HG03520 (cell line): ENCODE data around the gene SMURF2.

Source experiments
- ATAC-seq: cut with Tn5 transposase; IDR thresholded peaks from one replicate; pipeline ENCODE4 v1.9.1; 2021; ENCODE audit warnings: mild to moderate bottlenecking, moderate library complexity; ENCODE audit not compliant: unreplicated experiment

Gene SMURF2

DNA sequence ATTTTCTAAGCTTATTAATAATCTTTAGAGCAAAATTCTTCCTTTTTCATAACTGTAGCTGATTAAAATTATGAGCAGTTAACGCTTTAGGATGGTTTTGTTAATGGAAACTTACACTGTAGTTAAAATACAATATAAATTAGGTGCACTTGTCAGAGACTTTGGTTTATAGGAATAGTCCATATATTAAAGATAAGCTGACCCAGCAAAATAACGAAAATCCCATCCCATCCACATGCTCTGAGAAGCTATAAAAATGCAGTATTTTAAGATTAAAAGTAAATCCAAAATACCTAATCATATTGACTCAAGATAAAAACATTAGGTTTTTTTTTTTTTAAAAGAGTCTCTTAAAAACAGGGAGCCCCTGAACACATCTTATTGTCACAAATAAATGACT lies 117.4 kb downstream of the SMURF2 start:
- no peak for ATAC-seq

- ATAC-seq: no peak
Observed at GRCh38 chr17:64540118-64540776, 121.9 kb downstream of the SMURF2 start.

- no peak for ATAC-seq
Observed at GRCh38 chr17:64538508-64539130, 123.5 kb downstream of the SMURF2 start.

DNA sequence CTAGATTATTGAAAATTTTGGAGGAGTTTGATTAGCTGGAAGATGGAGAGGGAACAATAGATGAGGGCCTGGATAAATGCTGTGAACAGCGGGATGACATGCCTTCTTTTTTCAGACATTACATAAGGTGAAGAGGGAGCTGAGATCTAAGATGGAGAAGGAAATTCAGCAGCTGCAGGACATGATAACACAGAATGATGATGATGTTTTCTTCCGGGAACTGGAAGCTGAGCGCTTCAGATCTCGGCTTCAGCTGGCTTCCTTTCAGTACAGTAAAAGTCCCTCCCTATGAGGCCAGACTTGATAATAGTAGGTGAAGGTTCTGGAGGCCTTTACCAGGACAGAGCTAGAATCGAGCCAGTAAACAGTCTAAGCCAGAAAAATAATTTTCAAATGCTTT lies 124.6 kb downstream of the SMURF2 start:
- ATAC-seq: no peak

DNA sequence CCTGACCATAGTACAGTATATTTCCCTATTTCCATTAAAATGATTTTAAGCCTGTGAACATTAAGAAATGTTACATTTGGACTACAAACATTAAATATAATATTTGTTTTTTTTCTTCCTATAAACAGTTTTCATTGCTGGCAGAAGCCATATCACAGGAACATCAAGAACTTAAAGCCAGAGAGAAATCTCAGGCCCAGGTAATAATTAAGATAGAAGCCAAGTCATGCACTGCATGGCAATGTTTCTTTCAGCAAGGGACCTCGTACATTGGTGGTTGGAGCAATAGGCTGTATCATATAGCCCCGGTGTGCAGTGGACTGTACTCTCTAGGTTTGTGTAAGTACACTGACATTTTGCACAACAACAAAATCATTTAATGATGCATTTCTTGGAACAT lies 125.2 kb downstream of the SMURF2 start:
- ATAC-seq: no peak

DNA sequence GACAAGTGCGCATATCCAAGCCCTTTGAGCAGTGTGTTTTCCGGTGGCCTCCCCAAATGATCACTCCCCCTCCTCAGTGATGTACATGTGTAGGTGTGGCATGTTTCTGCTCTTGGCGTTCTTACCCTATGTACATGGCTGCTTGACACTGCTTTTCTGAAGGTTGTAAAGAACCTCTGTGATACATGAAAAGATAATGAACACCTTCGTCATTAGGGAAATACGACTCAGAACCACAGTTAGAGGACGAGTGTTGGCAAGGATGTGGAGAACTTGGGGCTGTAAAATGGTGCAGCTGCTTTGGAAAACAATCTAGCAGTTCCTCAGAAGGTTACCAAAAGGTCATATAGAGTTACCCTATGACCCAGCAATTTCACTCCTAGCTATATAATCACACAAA lies 126.8 kb downstream of the SMURF2 start:
- ATAC-seq: no peak

DNA sequence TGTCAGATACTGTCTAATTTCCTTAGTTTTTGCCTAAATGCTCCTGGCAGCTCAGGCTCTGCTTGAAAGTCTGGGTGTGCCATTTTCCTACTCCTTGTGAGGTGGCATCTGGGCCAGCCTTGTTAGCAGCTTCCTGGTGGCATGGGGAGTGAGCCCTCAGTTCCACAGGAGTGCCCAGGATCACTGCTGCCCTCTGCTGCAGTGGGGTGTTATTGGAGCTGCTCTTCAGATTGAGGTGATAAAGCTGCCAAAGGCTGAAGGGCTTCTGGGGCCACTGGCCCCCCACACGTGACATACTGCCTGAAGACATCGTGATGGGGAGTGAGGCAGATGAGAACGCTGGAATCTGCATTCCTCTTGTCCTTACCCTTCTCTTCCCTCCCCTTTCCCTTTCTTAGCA lies 127.9 kb downstream of the SMURF2 start:
- no peak for ATAC-seq

GRCh38 chr17:64533784-64534183 lies 128.3 kb downstream of the SMURF2 start:
- ATAC-seq: no peak

- ATAC-seq: no peak
Observed at GRCh38 chr17:64532409-64532808, 129.7 kb downstream of the SMURF2 start.

- no peak for ATAC-seq
Observed at GRCh38 chr17:64531955-64532371, 130.1 kb downstream of the SMURF2 start.

GRCh38 chr17:64529221-64529620 lies 132.9 kb downstream of the SMURF2 start:
- ATAC-seq: no peak

DNA sequence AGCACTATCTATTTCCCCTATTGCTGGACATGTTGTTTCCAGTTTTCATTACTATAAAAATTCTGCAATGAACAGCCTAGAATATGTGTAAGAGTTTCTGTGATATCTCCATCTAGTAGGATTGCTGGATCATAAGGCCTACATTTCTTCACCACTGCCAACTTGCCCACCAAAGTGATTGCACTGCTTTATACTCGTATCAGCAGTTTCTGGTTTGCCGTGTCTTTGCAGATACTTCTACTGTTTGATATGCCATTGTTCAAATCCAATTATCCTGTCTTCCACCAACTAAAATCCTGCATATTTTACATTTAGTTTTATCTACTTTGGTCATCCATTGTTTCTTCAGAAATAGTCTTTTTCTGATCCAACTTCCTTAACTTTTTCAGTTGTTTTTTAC lies 134.2 kb downstream of the SMURF2 start:
- ATAC-seq: no peak

DNA sequence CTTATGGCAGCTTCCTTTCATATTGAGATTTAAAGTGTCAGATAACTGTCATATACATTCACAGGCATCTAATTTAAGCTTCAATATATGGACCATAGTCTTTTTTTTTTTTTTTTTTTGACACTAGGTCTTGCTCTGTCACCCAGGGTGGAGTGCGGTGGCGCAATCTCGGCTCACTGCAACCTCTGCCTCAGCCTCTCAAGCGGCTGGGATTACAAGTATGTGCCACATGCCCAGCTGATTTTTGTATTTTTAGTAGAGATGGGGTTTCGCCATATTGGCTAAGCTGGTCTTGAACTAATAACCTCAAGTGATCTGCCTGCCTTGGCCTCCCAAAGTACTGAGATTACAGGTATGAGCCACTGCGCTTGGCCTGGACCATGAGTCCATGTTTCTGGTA lies 141.7 kb downstream of the SMURF2 start:
- no peak for ATAC-seq

DNA sequence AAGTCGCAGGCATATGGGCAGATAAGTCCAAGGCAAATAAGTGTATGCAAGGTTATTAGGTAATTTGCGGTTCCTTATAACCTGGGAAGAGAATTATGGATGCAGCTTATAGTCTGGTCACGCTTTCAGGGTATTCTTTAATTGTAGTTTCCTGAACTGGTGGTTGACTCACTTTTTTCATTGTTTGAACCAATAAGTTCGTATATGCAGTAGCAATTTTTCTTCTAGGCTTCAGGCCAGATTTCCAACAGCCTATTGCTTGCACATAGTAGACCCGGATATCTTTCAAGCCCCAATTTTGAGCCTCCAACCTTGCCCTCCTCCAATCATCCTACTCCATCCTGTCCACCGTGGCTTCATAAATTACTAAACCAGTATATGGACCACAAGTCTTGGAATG lies 142.5 kb downstream of the SMURF2 start:
- ATAC-seq: no peak

DNA sequence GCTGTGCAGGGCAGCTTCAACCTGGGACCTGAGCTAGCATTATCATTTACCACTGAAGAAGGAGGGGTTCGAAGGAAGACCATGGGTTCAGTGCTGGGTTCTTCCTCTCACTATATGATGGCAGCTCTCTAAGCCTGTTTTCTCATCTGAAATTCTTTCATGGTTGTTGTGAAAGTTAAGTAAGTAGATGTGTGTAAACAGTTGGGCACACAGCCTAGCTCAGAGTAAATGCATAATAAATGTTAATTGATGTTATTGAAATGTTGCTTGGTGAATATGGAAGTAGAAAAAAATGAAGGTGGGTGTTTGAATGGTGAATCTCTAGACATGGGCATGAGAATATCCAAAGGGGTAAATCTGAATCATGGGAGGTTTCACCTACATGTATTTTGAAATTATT lies 146.3 kb downstream of the SMURF2 start:
- ATAC-seq: no peak

DNA sequence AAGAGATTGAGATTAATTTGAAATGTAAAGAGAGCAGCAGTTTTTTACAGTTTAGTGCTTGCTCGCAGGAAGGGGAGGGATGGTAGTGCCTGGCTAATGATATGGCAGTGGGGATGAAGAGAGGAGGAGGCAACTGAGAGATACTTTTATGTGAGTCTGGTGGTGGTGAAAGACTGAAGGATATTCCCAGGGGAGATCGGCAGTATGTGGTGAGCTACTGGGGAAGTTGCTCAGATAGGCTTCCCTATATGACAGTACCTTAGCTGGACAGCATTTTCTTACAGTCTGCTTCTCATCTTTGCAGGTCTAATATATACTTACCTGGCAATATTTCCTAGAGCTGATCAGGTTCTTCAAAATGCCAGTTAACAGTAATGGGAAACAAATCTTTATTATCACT lies 146.7 kb downstream of the SMURF2 start:
- no peak for ATAC-seq

- ATAC-seq: no peak
Observed at GRCh38 chr17:64509179-64509578, 152.9 kb downstream of the SMURF2 start.

- ATAC-seq: no peak
Observed at GRCh38 chr17:64508683-64509082, 153.4 kb downstream of the SMURF2 start.

DNA sequence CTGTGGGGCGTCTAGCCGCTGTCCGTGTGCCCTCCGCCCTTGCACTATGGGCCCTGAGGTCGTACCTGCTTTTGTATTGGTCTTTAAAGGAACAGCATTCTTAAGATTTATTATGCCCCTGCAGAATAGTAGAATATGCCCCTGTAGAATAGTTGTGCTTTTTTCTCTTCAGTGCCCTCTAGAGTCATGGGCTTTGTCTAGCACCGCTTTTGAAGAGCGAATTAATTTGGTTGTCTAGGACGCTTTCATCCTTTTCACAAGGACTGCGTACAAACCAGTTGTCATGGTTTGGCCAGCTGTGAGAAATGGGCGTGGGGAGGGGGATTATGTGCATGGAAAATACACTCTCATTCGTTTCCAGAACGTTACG lies 154.7 kb downstream of the SMURF2 start:
- peak; percentile 8 for ATAC-seq

DNA sequence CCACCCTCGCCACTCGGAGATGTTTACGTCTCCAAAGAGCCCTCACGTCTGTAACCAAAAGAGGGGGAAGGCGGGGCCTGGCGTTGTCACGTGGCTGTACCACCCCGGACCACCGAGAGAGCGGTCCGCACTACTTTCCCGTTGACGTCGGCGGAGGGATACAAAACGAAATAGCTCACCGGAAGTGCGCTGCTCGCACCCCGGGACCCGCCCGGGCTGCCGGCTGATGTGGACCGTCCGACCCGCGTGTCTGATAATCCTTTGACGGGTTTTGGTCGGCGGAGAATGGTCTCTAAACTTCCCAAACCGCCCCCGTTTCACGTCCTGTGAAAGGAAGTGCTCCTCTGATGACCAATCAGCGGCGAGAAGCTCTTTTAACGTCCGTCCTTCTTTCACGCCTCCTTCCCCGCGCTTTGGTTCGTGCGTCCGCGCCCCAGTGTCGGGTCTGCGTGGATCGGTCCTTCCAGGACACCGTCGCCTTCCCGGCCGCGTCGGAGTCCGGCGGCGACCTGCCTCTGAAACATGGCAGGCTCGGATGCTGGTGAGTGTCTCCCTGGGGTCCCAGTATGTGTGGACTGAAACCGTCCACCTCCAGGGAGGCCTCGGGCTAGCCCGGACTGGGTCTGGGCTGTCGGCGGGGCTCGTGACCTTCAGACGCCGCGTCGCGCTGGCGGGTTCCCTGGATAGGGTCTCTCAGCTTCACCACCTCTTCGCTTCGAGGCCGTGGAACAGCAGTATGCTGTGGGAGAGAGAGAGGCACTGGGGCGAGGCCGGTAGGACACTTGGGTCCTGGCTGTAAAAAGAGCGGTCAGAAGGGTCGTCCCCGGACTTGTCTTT lies 155.3 kb downstream of the SMURF2 start, which contains the start of gene CEP95:
Gene CEP95 (plus strand): TSS at position 402 of the 837 bp plus-strand sequence. CDS start 121 bp downstream, at position 523.
- ATAC-seq: peak; percentile 53

GRCh38 chr17:64506201-64506575 lies 155.9 kb downstream of the SMURF2 start, which contains the start of gene DDX5:
TSS of gene DDX5 (minus strand) at chr17:64506289. CDS start at chr17:64506119, 170 bp downstream.
- ATAC-seq: peak; percentile 54
